PC-3 (cell line): ENCODE results near the gene ELAC2. TPM values are rescaled to one million over a fixed set of nuclear protein-coding genes. Genes with fewer than 3 reads are reported as not detected.

ENCODE experiments used
- ATAC-seq: fragments of 200-7000 bp; cut with Tn5 transposase; 2 replicates; pipeline ENCODE4 v1.9.1; 2020; ENCODE audit warnings: mild to moderate bottlenecking, moderate library complexity
- BruUV-seq: library from RNA; stranded (reverse); fragments of 400-500 nt; replicated peaks from 2 replicates; lab custom pipeline; 2021; lab: Mats Ljungman, UMichigan
- CTCF ChIA-PET: fragments of 300-600 bp; sonication (Branson Sonifier 250); formaldehyde crosslinking; loops from one replicate; lab custom pipeline; 2022; ENCODE audit warnings: antibody characterized with exemption; lab: Charles Lee
- POLR2A ChIA-PET: fragments of 300-600 bp; sonication (Branson Sonifier 250); formaldehyde crosslinking; loops from one replicate; lab custom pipeline; 2022; ENCODE audit warnings: antibody characterized with exemption; ENCODE audit not compliant: unreplicated experiment; lab: Charles Lee
- DNase-seq: peaks from one replicate; pipeline ENCODE4 v3.0.0-alpha.2; 2015
- H2AFZ ChIP-seq: fragments of 300-600 bp; sonication (generic); 2 replicates; pipeline ENCODE4 v1.6.0; 2016; ENCODE audit warnings: antibody characterized with exemption, low read length
- H3F3A ChIP-seq: fragments of 300-600 bp; sonication (generic); one replicate; pipeline ENCODE4 v1.6.0; 2017; ENCODE audit warnings: antibody characterized with exemption, low read length, control low read depth, mild to moderate bottlenecking; ENCODE audit not compliant: unreplicated experiment
- H3K27ac ChIP-seq: fragments of 300-600 bp; sonication (generic); 2 replicates; pipeline ENCODE4 v1.5.1; 2016; ENCODE audit warnings: mild to moderate bottlenecking, low read length
- H3K27me3 ChIP-seq: fragments of 300-600 bp; sonication (generic); 2 replicates; pipeline ENCODE4 v1.6.1; 2016; ENCODE audit warnings: low read length, mixed read lengths
- H3K36me3 ChIP-seq: fragments of 300-600 bp; sonication (generic); 2 replicates; pipeline ENCODE4 v1.6.1; 2016; ENCODE audit warnings: low read depth, mixed run types, low read length, mixed read lengths
- H3K4me1 ChIP-seq: fragments of 300-600 bp; sonication (generic); 2 replicates; pipeline ENCODE4 v1.5.1; 2016; ENCODE audit warnings: low read length; ENCODE audit not compliant: insufficient read depth
- H3K4me2 ChIP-seq: fragments of 300-600 bp; sonication (generic); 2 replicates; pipeline ENCODE4 v1.6.0; 2016; ENCODE audit warnings: low read length
- H3K4me3 ChIP-seq: fragments of 300-600 bp; sonication (generic); 2 replicates; pipeline ENCODE4 v1.5.1; 2016; ENCODE audit warnings: mild to moderate bottlenecking, low read length, mixed read lengths
- H3K79me2 ChIP-seq: fragments of 300-600 bp; sonication (generic); 2 replicates; pipeline ENCODE4 v1.6.1; 2017; ENCODE audit warnings: low read length, mixed read lengths
- H3K9ac ChIP-seq: fragments of 300-600 bp; sonication (generic); 2 replicates; pipeline ENCODE4 v1.6.0; 2016; ENCODE audit warnings: mild to moderate bottlenecking, low read length
- H3K9me2 ChIP-seq: fragments of 300-600 bp; sonication (generic); replicated peaks from 2 replicates; pipeline ENCODE4 v1.6.1; 2016; ENCODE audit warnings: mixed run types, low read length, mixed read lengths
- H3K9me3 ChIP-seq: fragments of 300-600 bp; sonication (generic); 2 replicates; pipeline ENCODE4 v1.6.1; 2016; ENCODE audit warnings: low read length, mixed read lengths
- H4K20me1 ChIP-seq: fragments of 300-600 bp; sonication (generic); 2 replicates; pipeline ENCODE4 v1.6.1; 2016; ENCODE audit warnings: low read length, mixed read lengths
- CTCF ChIP-seq: fragments of 300-600 bp; sonication (generic); conservative IDR thresholded peaks from 2 replicates; pipeline ENCODE4 v1.5.1; 2017; ENCODE audit warnings: antibody characterized with exemption, low read depth, mild to moderate bottlenecking, low read length
- EZH2 ChIP-seq: fragments of 300-600 bp; sonication (generic); IDR thresholded peaks from one replicate; pipeline ENCODE4 v1.6.1; 2017; ENCODE audit warnings: antibody characterized with exemption, mild to moderate bottlenecking, low read length; ENCODE audit not compliant: unreplicated experiment
- EZH2phosphoT487 ChIP-seq: fragments of 300-600 bp; sonication (generic); IDR thresholded peaks from 2 replicates; pipeline ENCODE4 v1.6.1; 2018; ENCODE audit warnings: mild to moderate bottlenecking, antibody characterized with exemption, low read length, borderline replicate concordance
- intact Hi-C: fragments of 100-400 bp; cut with micrococcal nuclease; formaldehyde crosslinking; loops from 2 replicates; pipeline ENCODE4 v1.9.0; 2023
- total RNA-seq: library from RNA; depleted of rRNA; stranded (reverse); fragments of >200 nt; gene quantifications from 2 replicates; pipeline ENCODE4 v1.2.3, GENCODE V29; 2014

Gene ELAC2
- total RNA-seq, 1 experiment from 2014 or later: 270 TPM

GRCh38 chr17:12964840-12965239 is 53.0 kb downstream of the ELAC2 start:
- H2AFZ ChIP-seq: no peak overlapping the region
- DNase-seq (no peak), ATAC-seq (no peak)
- no peak for TF ChIP-seq EZH2
- no peak for TF ChIP-seq CTCF
- no peak for TF ChIP-seq EZH2phosphoT487
- H4K20me1 ChIP-seq: no peaks in the 10 kb centered on the region
- no peaks in the 10 kb centered on the region for H3F3A ChIP-seq
- ChIA-PET CTCF (no interaction called here), POLR2A (no interaction called here)
- peaks cover 33% of the 10 kb centered on the region for H3K27me3 ChIP-seq
- no peaks in the 10 kb centered on the region for H3K9me2 ChIP-seq
- H3K4me2 ChIP-seq: no peak overlapping the region
- intact Hi-C loops: no loop called here
- H3K36me3 ChIP-seq: no peaks in the 10 kb centered on the region
- H3K9ac ChIP-seq: no peak overlapping the region
- BruUV-seq: no TSS peak
- no peaks in the 10 kb centered on the region for H3K9me3 ChIP-seq
- H3K4me3 ChIP-seq: no peak overlapping the region
- H3K27ac ChIP-seq: no peak overlapping the region
- no peaks in the 10 kb centered on the region for H3K79me2 ChIP-seq
- no peaks in the 10 kb centered on the region for H3K4me1 ChIP-seq

- Histone ChIP-seq H3F3A (no peaks in the 10 kb centered on the region), H4K20me1 (no peaks in the 10 kb centered on the region), H3K9ac (no peak overlapping the region), H3K9me3 (no peaks in the 10 kb centered on the region), H3K36me3 (no peaks in the 10 kb centered on the region), H2AFZ (no peak overlapping the region), H3K79me2 (no peaks in the 10 kb centered on the region), H3K4me1 (no peaks in the 10 kb centered on the region), H3K27me3 (peaks cover 33% of the 10 kb centered on the region), H3K4me3 (no peak overlapping the region), H3K9me2 (no peaks in the 10 kb centered on the region), H3K27ac (no peak overlapping the region), H3K4me2 (no peak overlapping the region)
- POLR2A ChIA-PET: no interaction called here
- ATAC-seq: no peak
- DNase-seq: no peak
- CTCF ChIA-PET: no interaction called here
- intact Hi-C loops: no loop called here
- no peak for TF ChIP-seq EZH2
- no peak for TF ChIP-seq CTCF
- no peak for TF ChIP-seq EZH2phosphoT487
- BruUV-seq: no TSS peak
These were observed 53.7 kb downstream of the ELAC2 start for GRCh38 chr17:12964162-12964561.

GRCh38 chr17:12963505-12963904 is 54.3 kb downstream of the ELAC2 start:
- CTCF ChIA-PET: no interaction called here
- no peak for TF ChIP-seq EZH2
- TF ChIP-seq EZH2phosphoT487: no peak
- TF ChIP-seq CTCF: no peak
- POLR2A ChIA-PET: no interaction called here
- intact Hi-C loops: no loop called here
- H3K4me2 ChIP-seq: no peak overlapping the region
- no peak overlapping the region for H3K27ac ChIP-seq
- H3F3A ChIP-seq: no peaks in the 10 kb centered on the region
- ATAC-seq (no peak), DNase-seq (no peak)
- H3K4me3 ChIP-seq: no peak overlapping the region
- H3K79me2 ChIP-seq: no peaks in the 10 kb centered on the region
- H3K9ac ChIP-seq: no peak overlapping the region
- no TSS peak for BruUV-seq
- H3K9me2 ChIP-seq: no peaks in the 10 kb centered on the region
- no peaks in the 10 kb centered on the region for H3K36me3 ChIP-seq
- H3K4me1 ChIP-seq: no peaks in the 10 kb centered on the region
- H3K27me3 ChIP-seq: peaks cover 32% of the 10 kb centered on the region
- H4K20me1 ChIP-seq: no peaks in the 10 kb centered on the region
- H3K9me3 ChIP-seq: no peaks in the 10 kb centered on the region
- H2AFZ ChIP-seq: no peak overlapping the region
